ENCODE measurements around the gene AKR1D1.

- TF ChIP-seq, protein P1, sequence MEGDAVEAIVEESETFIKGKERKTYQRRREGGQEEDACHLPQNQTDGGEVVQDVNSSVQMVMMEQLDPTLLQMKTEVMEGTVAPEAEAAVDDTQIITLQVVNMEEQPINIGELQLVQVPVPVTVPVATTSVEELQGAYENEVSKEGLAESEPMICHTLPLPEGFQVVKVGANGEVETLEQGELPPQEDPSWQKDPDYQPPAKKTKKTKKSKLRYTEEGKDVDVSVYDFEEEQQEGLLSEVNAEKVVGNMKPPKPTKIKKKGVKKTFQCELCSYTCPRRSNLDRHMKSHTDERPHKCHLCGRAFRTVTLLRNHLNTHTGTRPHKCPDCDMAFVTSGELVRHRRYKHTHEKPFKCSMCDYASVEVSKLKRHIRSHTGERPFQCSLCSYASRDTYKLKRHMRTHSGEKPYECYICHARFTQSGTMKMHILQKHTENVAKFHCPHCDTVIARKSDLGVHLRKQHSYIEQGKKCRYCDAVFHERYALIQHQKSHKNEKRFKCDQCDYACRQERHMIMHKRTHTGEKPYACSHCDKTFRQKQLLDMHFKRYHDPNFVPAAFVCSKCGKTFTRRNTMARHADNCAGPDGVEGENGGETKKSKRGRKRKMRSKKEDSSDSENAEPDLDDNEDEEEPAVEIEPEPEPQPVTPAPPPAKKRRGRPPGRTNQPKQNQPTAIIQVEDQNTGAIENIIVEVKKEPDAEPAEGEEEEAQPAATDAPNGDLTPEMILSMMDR (conservative IDR thresholded peaks at IDR 0.05), result no peak
- no peak for TF ChIP-seq EZH2 (IDR thresholded peaks at IDR 0.05; ENCODE audit: low read depth)
These were observed 38.8 kb downstream of the AKR1D1 start for GRCh38 chr7:138115047-138115446.

Measured in PC-9 (cell line).